HCT116 (cell line): ENCODE measurements around the gene KAZN. TPM values are rescaled to one million over a fixed set of nuclear protein-coding genes. Genes with fewer than 3 reads are reported as not detected.

Source experiments
- ATAC-seq: fragments of 200-7000 bp; cut with Tn5 transposase; 2 replicates; pipeline ENCODE4 v1.9.1; 2020; ENCODE audit warnings: mild to moderate bottlenecking, moderate library complexity
- BruUV-seq: library from RNA; stranded (reverse); fragments of 400-500 nt; replicated peaks from 2 replicates; lab custom pipeline; 2021; lab: Mats Ljungman, UMichigan
- CTCF ChIA-PET: fragments of 300-600 bp; sonication (Branson Sonifier 250); formaldehyde crosslinking; loops from one replicate; lab custom pipeline; 2021; ENCODE audit warnings: antibody characterized with exemption; lab: Charles Lee
- POLR2A ChIA-PET: fragments of 300-600, 350-600 bp; sonication (Branson Sonifier 250); formaldehyde crosslinking; loops from one replicate; lab custom pipeline; 2021; ENCODE audit warnings: antibody characterized with exemption; lab: Charles Lee
- RAD21 ChIA-PET, 2 experiments: fragments of 300-600 bp; sonication (Branson Sonifier 250); formaldehyde crosslinking; loops; one replicate each; lab custom pipeline; 2023; ENCODE audit warnings: low total read pairs in 2 of 2; ENCODE audit not compliant: uncharacterized antibody in 2 of 2, unreplicated experiment in 2 of 2, low non-redundant PET in 1 of 2; lab: Charles Lee
- DNase-seq: peaks from one replicate; pipeline ENCODE4 v3.0.0-alpha.2; 2010; ENCODE audit warnings: low read depth, low spot score
- H2AFZ ChIP-seq: fragments of 200-600 bp; shearing (Covaris generic), sonication (generic); 2 replicates; pipeline ENCODE4 v1.6.1; 2017; ENCODE audit warnings: low read depth, mixed run types, mixed read lengths, antibody characterized with exemption, low read length; ENCODE audit not compliant: poor library complexity, severe bottlenecking
- H3K27ac ChIP-seq: 2 replicates; pipeline ENCODE4 v1.5.1; 2012; ENCODE audit warnings: low read depth, low read length
- H3K27me3 ChIP-seq: fragments of 200-600 bp; sonication (generic); 2 replicates; pipeline ENCODE4 v1.6.1; 2016; ENCODE audit warnings: mixed run types, low read length, mixed read lengths; ENCODE audit not compliant: insufficient read depth
- H3K36me3 ChIP-seq, 2 experiments: fragments of 200-500 bp in 1 of 2; fragments of 200-600 bp in 1 of 2; sonication (Bioruptor generic) in 1 of 2; sonication (generic) in 1 of 2; 2 replicates each; pipeline versions ENCODE4 v1.5.1 to v1.6.1; 2014 to 2016; ENCODE audit warnings: low read length in 2 of 2, inconsistent platforms in 1 of 2, mixed read lengths in 1 of 2, mixed run types in 1 of 2; ENCODE audit not compliant: insufficient read depth in 2 of 2, control insufficient read depth in 1 of 2
- H3K4me1 ChIP-seq, 2 experiments: fragments of 200-600 bp in 1 of 2; sonication (generic) in 1 of 2; 2 replicates each; pipeline versions ENCODE4 v1.5.1 to v1.6.1; 2012 to 2017; ENCODE audit warnings: low read length in 2 of 2, inconsistent platforms in 1 of 2, mild to moderate bottlenecking in 1 of 2, mixed read lengths in 1 of 2, mixed run types in 1 of 2, moderate library complexity in 1 of 2; ENCODE audit not compliant: insufficient read depth in 2 of 2, control insufficient read depth in 1 of 2
- H3K4me2 ChIP-seq: fragments of 200-600 bp; sonication (generic); 2 replicates; pipeline ENCODE4 v1.6.1; 2017; ENCODE audit warnings: mixed run types, low read length, mixed read lengths
- H3K4me3 ChIP-seq, 2 experiments: fragments of 200-600 bp in 1 of 2; sonication (generic) in 1 of 2; replicated peaks in 1 of 2; 2 replicates each; pipeline ENCODE4 v1.5.1; 2011 to 2016; ENCODE audit warnings: low read length in 2 of 2, control low read depth in 1 of 2, low read depth in 1 of 2, mild to moderate bottlenecking in 1 of 2, mixed read lengths in 1 of 2, mixed run types in 1 of 2
- H3K79me2 ChIP-seq: fragments of 200-600 bp; sonication (generic); 2 replicates; pipeline ENCODE4 v1.6.1; 2017; ENCODE audit warnings: mild to moderate bottlenecking, mixed run types, low read length, moderate library complexity, mixed read lengths; ENCODE audit not compliant: insufficient read depth
- H3K9ac ChIP-seq: fragments of 200-600 bp; sonication (generic); 2 replicates; pipeline ENCODE4 v1.6.1; 2016; ENCODE audit warnings: low read length, mixed read lengths
- H3K9me2 ChIP-seq: fragments of 200-600 bp; sonication (generic), shearing (Covaris generic); 2 replicates; pipeline ENCODE4 v1.6.1; 2017; ENCODE audit warnings: mixed run types, mild to moderate bottlenecking, moderate library complexity; ENCODE audit not compliant: insufficient read depth
- H3K9me3 ChIP-seq, 2 experiments: fragments of 200-500 bp in 1 of 2; fragments of 200-600 bp in 1 of 2; sonication (Bioruptor generic) in 1 of 2; sonication (generic) in 1 of 2; 2 replicates each; pipeline ENCODE4 v1.6.1; 2014 to 2017; ENCODE audit warnings: low read length in 2 of 2, mixed read lengths in 2 of 2, inconsistent platforms in 1 of 2, low read depth in 1 of 2, mild to moderate bottlenecking in 1 of 2, mixed run types in 1 of 2, moderate library complexity in 1 of 2; ENCODE audit not compliant: control insufficient read depth in 1 of 2, insufficient read depth in 1 of 2
- H4K20me1 ChIP-seq: fragments of 200-600 bp; sonication (generic), shearing (Covaris generic); 2 replicates; pipeline ENCODE4 v1.6.1; 2017; ENCODE audit warnings: mixed run types, mild to moderate bottlenecking, moderate library complexity; ENCODE audit not compliant: insufficient read depth
- CBX3 ChIP-seq: IDR thresholded peaks from 2 replicates; pipeline ENCODE4 v1.6.1; 2012; ENCODE audit warnings: low read depth
- CEBPB ChIP-seq: IDR thresholded peaks from 2 replicates; pipeline ENCODE4 v1.6.1; 2012; ENCODE audit warnings: low read depth
- EGR1 ChIP-seq: IDR thresholded peaks from 2 replicates; pipeline ENCODE4 v1.6.1; 2012; ENCODE audit warnings: low read depth
- ELF1 ChIP-seq: IDR thresholded peaks from 2 replicates; pipeline ENCODE4 v1.6.1; 2012; ENCODE audit warnings: low read depth, borderline replicate concordance
- EZH2phosphoT487 ChIP-seq: fragments of 200-600 bp; IDR thresholded peaks from 2 replicates; pipeline ENCODE4 v1.6.1; 2018; ENCODE audit warnings: antibody characterized with exemption, borderline replicate concordance
- POLR2AphosphoS5 ChIP-seq: IDR thresholded peaks from 2 replicates; pipeline ENCODE4 v1.6.1; 2011; ENCODE audit warnings: mild to moderate bottlenecking, low read depth, low read length, moderate library complexity
- RAD21 ChIP-seq: IDR thresholded peaks from 2 replicates; pipeline ENCODE4 v1.6.1; 2012; ENCODE audit warnings: low read depth, mild to moderate bottlenecking
- SIN3A ChIP-seq: IDR thresholded peaks from 2 replicates; pipeline ENCODE4 v1.6.1; 2012; ENCODE audit warnings: low read depth
- SP1 ChIP-seq: IDR thresholded peaks from 2 replicates; pipeline ENCODE4 v1.6.1; 2012; ENCODE audit warnings: low read depth
- SRF ChIP-seq: IDR thresholded peaks from 2 replicates; pipeline ENCODE4 v1.6.1; 2012; ENCODE audit warnings: low read depth
- YY1 ChIP-seq: IDR thresholded peaks from 2 replicates; pipeline ENCODE4 v1.6.1; 2011; ENCODE audit warnings: low read length, low read depth, moderate library complexity, mild to moderate bottlenecking; ENCODE audit not compliant: insufficient replicate concordance; ENCODE audit errors: extremely low read depth
- ZFX ChIP-seq: fragments of 450-650 bp; IDR thresholded peaks from 2 replicates; pipeline ENCODE4 v1.6.1; 2017
- ZNF274 ChIP-seq: fragments of 200-500 bp; sonication (Bioruptor generic); IDR thresholded peaks from 2 replicates; pipeline ENCODE4 v1.6.1; 2014; ENCODE audit warnings: mild to moderate bottlenecking, low read depth, low read length, inconsistent platforms
- intact Hi-C: fragments of 100-400 bp; cut with micrococcal nuclease; formaldehyde crosslinking; loops from 2 replicates; pipeline ENCODE4 v1.10.0; 2022
- total RNA-seq: library from RNA; stranded (reverse); gene quantifications from one replicate; pipeline ENCODE4 v1.2.1, GENCODE V29; 2021; ENCODE audit not compliant: unreplicated experiment
- TF ChIP-seq, protein P1 (sequence below): IDR thresholded peaks from 2 replicates; pipeline ENCODE4 v1.6.1; 2012; ENCODE audit warnings: low read depth

The KAZN gene
- total RNA-seq, 1 experiment from 2014 or later: 13.4 TPM

DNA sequence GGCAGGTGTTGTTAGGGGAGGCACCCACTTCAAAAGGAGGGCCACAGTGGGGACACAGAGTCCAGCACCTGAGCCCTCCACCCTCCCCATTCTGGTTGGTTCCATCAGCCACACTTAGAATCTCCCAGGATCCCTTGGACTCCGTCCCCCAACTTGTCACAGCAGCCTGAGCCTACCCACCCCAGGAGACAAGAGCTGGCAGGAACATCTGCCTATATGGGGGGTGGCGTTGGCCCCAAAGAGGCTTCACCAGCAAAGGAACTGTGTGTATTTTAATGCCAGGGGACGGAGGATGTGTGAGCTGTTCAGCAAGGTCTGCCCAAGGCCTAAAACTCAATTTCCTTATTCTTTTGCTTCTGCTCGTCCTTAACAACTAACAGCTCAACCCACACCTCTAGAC lies 468.7 kb downstream of the KAZN start:
- no TSS peak for BruUV-seq
- no peaks in the 10 kb centered on the region for H3K9me3 ChIP-seq
- TF ChIP-seq ZNF274 (no peak), ZFX (no peak), SIN3A (no peak), SRF (no peak), YY1 (no peak), CBX3 (no peak), EGR1 (no peak), SP1 (no peak), POLR2AphosphoS5 (no peak), RAD21 (no peak), ELF1 (no peak), EZH2phosphoT487 (no peak), CEBPB (no peak)
- TF ChIP-seq, protein P1, sequence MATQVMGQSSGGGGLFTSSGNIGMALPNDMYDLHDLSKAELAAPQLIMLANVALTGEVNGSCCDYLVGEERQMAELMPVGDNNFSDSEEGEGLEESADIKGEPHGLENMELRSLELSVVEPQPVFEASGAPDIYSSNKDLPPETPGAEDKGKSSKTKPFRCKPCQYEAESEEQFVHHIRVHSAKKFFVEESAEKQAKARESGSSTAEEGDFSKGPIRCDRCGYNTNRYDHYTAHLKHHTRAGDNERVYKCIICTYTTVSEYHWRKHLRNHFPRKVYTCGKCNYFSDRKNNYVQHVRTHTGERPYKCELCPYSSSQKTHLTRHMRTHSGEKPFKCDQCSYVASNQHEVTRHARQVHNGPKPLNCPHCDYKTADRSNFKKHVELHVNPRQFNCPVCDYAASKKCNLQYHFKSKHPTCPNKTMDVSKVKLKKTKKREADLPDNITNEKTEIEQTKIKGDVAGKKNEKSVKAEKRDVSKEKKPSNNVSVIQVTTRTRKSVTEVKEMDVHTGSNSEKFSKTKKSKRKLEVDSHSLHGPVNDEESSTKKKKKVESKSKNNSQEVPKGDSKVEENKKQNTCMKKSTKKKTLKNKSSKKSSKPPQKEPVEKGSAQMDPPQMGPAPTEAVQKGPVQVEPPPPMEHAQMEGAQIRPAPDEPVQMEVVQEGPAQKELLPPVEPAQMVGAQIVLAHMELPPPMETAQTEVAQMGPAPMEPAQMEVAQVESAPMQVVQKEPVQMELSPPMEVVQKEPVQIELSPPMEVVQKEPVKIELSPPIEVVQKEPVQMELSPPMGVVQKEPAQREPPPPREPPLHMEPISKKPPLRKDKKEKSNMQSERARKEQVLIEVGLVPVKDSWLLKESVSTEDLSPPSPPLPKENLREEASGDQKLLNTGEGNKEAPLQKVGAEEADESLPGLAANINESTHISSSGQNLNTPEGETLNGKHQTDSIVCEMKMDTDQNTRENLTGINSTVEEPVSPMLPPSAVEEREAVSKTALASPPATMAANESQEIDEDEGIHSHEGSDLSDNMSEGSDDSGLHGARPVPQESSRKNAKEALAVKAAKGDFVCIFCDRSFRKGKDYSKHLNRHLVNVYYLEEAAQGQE: no peak
- TF ChIP-seq, all 23 proteins: peak for 0
- Histone ChIP-seq H3K27ac (no peak overlapping the region), H3K79me2 (no peaks in the 10 kb centered on the region), H4K20me1 (no peaks in the 10 kb centered on the region), H3K27me3 (no peaks in the 10 kb centered on the region), H3K4me3 (no peak overlapping the region), H3K36me3 (peaks cover 2 to 4% of the 10 kb centered on the region in 2 experiments; a peak in 1 of 4 replicates), H3K4me1 (peaks cover 0 to 6% of the 10 kb centered on the region in 2 experiments; a peak in 1 of 4 replicates), H3K4me2 (no peak overlapping the region), H3K9ac (no peak overlapping the region), H2AFZ (no peak overlapping the region), H3K9me2 (no peaks in the 10 kb centered on the region)
- ATAC-seq (no peak), DNase-seq (no peak)
- POLR2A ChIA-PET: no interaction called here
- CTCF ChIA-PET: no interaction called here
- intact Hi-C loops: no loop called here
- RAD21 ChIA-PET: no interaction called here
